ENCODE data around the gene CLSTN3.
A peak's percentile ranks its signal among the peaks of the same experiment; 100 is the strongest.

Gene CLSTN3

DNA sequence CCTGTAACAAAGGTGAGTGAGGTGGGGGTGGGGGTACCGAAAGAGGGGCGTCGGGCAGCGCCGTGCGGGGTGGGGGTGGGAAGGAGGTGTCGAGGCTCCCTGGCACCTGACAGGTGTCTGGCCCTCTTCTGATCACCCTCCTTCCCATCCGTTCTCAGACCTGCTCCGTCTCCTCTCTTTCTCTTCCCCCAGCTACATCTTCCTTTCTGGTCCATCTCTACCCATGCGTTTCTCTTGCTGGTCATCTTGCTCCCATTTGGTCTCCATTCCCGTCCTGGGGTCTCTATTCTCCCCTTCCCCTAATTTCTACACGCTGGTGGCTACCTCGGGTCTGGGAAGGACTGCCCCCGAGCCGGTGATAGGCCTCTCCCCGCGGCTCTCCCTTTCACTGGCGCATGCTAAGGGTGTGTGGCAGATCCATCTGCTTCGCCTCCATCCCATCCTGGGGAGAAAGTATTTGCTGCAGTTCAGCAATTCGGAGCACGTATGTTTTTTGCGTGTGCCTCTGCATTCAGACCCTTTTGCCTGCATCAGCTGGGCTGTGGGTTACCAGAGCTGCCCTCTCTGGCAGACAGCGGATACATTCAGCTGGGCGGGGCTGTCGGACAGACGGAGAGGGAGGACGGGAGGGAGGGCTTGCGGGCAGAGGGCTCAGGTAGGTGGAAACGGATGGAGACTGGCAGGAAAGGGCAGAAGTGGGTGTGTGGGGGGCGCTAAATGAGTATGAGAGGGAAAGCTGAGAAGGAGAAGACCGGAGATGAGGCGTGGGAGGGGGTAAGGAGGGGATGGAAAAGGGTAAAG is 730 bp downstream of the CLSTN3 start:
- no peak for DNase-seq (ENCODE audit: insufficient read length)
- TF ChIP-seq POLR2A (IDR thresholded peaks at IDR 0.05; ENCODE audit: low read depth, low read length), result no peak
- no peak for TF ChIP-seq POLR2AphosphoS5 (IDR thresholded peaks at IDR 0.05; ENCODE audit: low read depth, low read length)
- TF ChIP-seq TAF1 (IDR thresholded peaks at IDR 0.05; ENCODE audit: borderline replicate concordance, low read depth, low read length), result no peak
- peak; percentile 92 for FAIRE-seq

DNA sequence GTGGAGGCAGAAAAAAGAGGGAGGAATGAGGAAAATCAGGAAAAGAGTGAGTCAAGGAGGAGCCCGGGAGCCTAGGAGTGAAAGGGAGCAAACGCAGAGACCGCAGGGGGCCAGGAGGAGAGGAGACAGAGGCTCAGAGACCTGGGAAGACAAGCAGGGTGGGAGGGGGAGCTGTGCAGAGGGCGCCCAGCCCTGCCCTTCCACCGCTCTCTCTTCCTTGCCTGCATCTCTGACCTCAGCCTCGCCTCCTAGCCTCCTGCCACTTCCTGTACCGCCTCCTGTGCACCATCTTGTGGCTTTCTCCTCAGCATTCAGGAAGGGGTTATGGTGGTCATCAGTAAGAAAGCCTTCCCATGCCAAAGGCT is 1.3 kb downstream of the CLSTN3 start:
- FAIRE-seq (no peak), DNase-seq (ENCODE audit: insufficient read length) (no peak)
- TF ChIP-seq POLR2A (IDR thresholded peaks at IDR 0.05; ENCODE audit: low read depth, low read length), result no peak
- no peak for TF ChIP-seq TAF1 (IDR thresholded peaks at IDR 0.05; ENCODE audit: borderline replicate concordance, low read depth, low read length)
- no peak for TF ChIP-seq POLR2AphosphoS5 (IDR thresholded peaks at IDR 0.05; ENCODE audit: low read depth, low read length)

DNA sequence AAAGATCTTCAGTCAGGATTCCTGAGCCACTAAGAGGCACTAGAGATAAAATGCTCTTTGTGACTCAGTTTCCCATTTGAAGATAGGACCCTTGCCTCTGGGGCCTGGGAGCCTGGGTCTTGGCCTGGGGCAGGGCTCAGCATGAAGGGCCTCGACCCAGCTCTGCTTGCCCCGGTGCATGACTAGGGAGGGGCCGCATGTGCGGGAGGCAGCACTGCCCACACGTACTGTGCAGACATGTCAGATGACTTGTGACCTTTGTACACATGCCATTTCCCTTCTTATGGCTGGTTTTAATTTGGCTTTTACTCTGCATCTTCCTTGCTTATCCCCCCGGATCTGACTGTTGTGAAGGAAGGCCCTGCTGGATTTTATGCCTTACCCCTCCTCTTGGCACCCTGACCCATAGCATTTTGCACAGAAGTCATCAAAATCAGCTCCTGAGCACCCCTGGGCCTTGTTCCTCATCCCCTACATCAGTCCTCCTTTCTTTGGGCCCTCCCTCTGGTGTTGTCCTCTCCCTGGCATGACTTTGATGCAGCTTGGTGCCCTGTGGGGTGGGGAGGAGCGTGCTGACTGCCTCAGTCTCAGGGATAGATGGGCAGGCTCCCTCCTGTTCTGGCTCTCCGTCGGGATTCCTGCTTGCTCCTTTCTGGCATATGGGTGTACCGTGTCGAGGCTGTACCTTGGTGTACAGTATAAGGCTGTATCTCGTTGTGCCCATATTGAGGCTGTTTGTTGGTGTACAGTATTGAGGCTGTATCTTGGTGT is 4.4 kb downstream of the CLSTN3 start:
- DNase-seq (ENCODE audit: insufficient read length) (no peak), FAIRE-seq (no peak)
- TF ChIP-seq POLR2A (IDR thresholded peaks at IDR 0.05; ENCODE audit: low read depth, low read length), result no peak
- no peak for TF ChIP-seq TAF1 (IDR thresholded peaks at IDR 0.05; ENCODE audit: borderline replicate concordance, low read depth, low read length)
- no peak for TF ChIP-seq POLR2AphosphoS5 (IDR thresholded peaks at IDR 0.05; ENCODE audit: low read depth, low read length)

DNA sequence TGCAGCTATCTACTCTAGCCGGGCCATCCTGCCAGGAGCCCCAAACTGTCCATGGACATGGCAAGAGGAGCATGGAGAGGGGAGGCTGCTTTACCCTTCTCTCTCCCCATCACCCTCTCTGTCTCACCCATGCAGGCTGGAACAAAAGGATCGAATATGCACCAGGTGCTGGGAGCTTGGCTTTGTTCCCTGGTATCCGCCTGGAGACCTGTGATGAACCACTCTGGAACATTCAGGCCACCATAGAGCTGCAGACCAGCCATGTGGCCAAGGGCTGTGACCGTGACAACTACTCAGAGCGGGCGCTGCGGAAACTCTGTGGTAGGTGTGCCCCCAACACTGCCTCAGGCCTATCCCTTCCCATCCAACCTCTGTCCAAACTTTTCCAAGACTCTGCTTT is 5.9 kb downstream of the CLSTN3 start:
- no peak for TF ChIP-seq POLR2AphosphoS5 (IDR thresholded peaks at IDR 0.05; ENCODE audit: low read depth, low read length)
- TF ChIP-seq POLR2A (IDR thresholded peaks at IDR 0.05; ENCODE audit: low read depth, low read length), result no peak
- TF ChIP-seq TAF1 (IDR thresholded peaks at IDR 0.05; ENCODE audit: borderline replicate concordance, low read depth, low read length), result no peak
- FAIRE-seq, result no peak
- no peak for DNase-seq (ENCODE audit: insufficient read length)

- TF ChIP-seq POLR2A (IDR thresholded peaks at IDR 0.05; ENCODE audit: low read depth, low read length), result no peak
- TF ChIP-seq TAF1 (IDR thresholded peaks at IDR 0.05; ENCODE audit: borderline replicate concordance, low read depth, low read length), result no peak
- no peak for TF ChIP-seq POLR2AphosphoS5 (IDR thresholded peaks at IDR 0.05; ENCODE audit: low read depth, low read length)
- DNase-seq (ENCODE audit: insufficient read length), result no peak
- FAIRE-seq, result no peak
Measured at GRCh38 chr12:7136676-7137075, 6.5 kb downstream of the CLSTN3 start.

DNA sequence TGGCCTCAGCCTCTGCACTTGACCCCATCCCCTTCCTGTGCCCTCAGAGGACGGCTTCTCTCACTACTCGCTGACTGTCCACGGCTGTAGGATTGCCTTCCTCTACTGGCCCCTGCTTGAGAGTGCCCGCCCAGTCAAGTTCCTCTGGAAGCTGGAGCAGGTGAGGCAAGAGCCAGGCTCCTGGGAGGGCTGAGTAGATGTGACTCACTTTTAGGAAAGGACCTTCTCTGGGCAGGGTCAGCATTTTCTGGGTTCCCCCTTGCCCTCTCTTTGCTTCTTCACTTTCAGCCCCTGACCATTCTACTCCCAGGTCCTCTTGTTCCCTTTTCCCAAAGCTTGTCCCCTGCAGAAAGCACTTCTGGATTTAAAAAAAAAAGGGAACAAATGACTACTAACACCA is 7.7 kb downstream of the CLSTN3 start:
- TF ChIP-seq POLR2AphosphoS5 (IDR thresholded peaks at IDR 0.05; ENCODE audit: low read depth, low read length), result no peak
- TF ChIP-seq TAF1 (IDR thresholded peaks at IDR 0.05; ENCODE audit: borderline replicate concordance, low read depth, low read length), result no peak
- TF ChIP-seq POLR2A (IDR thresholded peaks at IDR 0.05; ENCODE audit: low read depth, low read length), result no peak
- no peak for DNase-seq (ENCODE audit: insufficient read length)
- FAIRE-seq, result no peak

GRCh38 chr12:7139200-7139599 is 9.0 kb downstream of the CLSTN3 start:
- no peak for TF ChIP-seq POLR2AphosphoS5 (IDR thresholded peaks at IDR 0.05; ENCODE audit: low read depth, low read length)
- no peak for TF ChIP-seq TAF1 (IDR thresholded peaks at IDR 0.05; ENCODE audit: borderline replicate concordance, low read depth, low read length)
- no peak for TF ChIP-seq POLR2A (IDR thresholded peaks at IDR 0.05; ENCODE audit: low read depth, low read length)
- no peak for DNase-seq (ENCODE audit: insufficient read length)
- no peak for FAIRE-seq

- DNase-seq (ENCODE audit: insufficient read length) (no peak), FAIRE-seq (no peak)
- TF ChIP-seq TAF1 (IDR thresholded peaks at IDR 0.05; ENCODE audit: borderline replicate concordance, low read depth, low read length), result no peak
- no peak for TF ChIP-seq POLR2A (IDR thresholded peaks at IDR 0.05; ENCODE audit: low read depth, low read length)
- TF ChIP-seq POLR2AphosphoS5 (IDR thresholded peaks at IDR 0.05; ENCODE audit: low read depth, low read length), result no peak
Measured at GRCh38 chr12:7141351-7142005, 11.3 kb downstream of the CLSTN3 start.

DNA sequence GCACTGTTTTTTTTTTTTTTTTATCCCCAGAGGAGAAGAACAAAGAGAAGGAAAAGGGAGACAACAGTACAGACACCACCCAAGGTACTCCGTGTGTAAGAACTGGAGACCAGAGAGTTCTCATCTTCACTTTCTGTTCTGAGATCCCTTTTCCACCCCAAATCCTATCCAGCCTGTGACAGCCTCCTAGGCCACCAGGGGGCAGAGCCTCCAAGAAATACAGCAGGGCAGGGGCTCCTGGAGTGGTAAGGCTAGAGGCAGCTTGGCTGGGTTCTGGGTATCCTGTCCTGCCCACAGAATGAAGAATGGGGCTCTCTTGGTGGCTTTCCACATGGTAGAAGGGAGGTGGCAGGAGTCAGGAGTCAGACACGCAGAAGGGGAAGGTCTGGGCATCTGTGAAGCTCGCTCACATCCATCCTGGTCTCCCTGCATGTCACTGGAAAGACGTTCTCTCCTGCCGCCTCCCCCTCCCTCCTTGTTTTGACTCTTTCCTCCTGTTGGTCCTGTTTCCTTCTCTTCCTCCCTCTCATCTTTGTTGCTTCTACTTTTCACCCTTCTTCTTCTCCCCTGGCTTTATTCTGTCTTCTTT is 12.0 kb downstream of the CLSTN3 start:
- FAIRE-seq, result no peak
- TF ChIP-seq TAF1 (IDR thresholded peaks at IDR 0.05; ENCODE audit: borderline replicate concordance, low read depth, low read length) (no peak), POLR2A (IDR thresholded peaks at IDR 0.05; ENCODE audit: low read depth, low read length) (no peak), POLR2AphosphoS5 (IDR thresholded peaks at IDR 0.05; ENCODE audit: low read depth, low read length) (no peak)
- DNase-seq (ENCODE audit: insufficient read length), result no peak

DNA sequence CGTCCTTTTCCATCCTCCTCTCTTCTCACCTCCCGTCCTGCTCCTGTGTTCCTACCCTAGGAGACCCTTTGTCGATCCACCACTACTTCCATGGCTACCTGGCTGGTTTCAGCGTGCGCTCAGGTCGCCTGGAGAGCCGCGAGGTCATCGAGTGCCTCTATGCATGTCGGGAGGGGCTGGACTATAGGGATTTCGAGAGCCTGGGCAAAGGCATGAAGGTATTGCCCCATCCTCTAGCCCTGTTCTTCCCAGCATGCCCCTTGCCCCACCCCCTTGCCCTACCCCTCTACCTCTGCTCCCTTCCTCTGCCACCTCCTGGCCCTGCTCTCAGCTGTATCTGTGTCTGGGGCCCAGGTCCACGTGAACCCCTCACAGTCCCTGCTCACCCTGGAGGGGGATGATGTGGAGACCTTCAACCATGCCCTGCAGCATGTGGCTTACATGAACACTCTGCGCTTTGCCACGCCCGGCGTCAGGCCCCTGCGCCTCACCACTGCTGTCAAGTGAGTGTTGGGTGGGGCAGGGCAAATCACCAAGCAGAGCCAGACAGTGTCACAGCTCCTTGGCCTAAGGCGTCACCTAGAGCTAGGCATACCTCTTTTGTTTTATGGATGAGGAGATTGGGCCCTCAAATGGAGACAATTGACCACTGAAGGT is 12.8 kb downstream of the CLSTN3 start:
- TF ChIP-seq POLR2A (IDR thresholded peaks at IDR 0.05; ENCODE audit: low read depth, low read length) (no peak), POLR2AphosphoS5 (IDR thresholded peaks at IDR 0.05; ENCODE audit: low read depth, low read length) (no peak), TAF1 (IDR thresholded peaks at IDR 0.05; ENCODE audit: borderline replicate concordance, low read depth, low read length) (no peak)
- DNase-seq (ENCODE audit: insufficient read length) (no peak), FAIRE-seq (no peak)

DNA sequence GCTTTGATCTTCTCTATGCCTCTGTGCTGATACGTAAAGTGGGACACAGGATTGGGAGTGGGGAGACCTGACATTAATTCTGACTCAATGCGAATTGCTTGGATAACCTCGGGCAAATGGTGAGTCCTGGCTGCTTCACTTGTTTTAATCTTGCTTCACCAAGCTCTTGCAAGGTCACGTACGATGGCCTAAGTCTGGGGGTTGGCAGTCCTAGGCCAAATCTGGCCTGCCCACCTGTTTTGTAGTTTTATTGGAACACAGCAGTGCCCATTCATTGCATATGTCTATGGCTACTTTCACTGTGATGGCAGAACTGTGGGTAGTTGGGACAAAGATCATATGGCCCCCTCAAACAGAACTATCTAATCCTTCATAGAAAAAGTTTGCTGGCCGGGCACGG is 13.4 kb downstream of the CLSTN3 start:
- FAIRE-seq (no peak), DNase-seq (ENCODE audit: insufficient read length) (no peak)
- no peak for TF ChIP-seq TAF1 (IDR thresholded peaks at IDR 0.05; ENCODE audit: borderline replicate concordance, low read depth, low read length)
- no peak for TF ChIP-seq POLR2AphosphoS5 (IDR thresholded peaks at IDR 0.05; ENCODE audit: low read depth, low read length)
- TF ChIP-seq POLR2A (IDR thresholded peaks at IDR 0.05; ENCODE audit: low read depth, low read length), result no peak
